Activated CD4-positive, alpha-beta T cell treated with anti-CD3 and anti-CD28 coated beads, Interleukin-2, Interleukin-4, amounts not matched to agents 100 ng/mL and 50 ng/mL, durations not matched to agents 16 hours and 8 hours (primary cell): ENCODE measurements around the gene TNFRSF9.
"Not testable (repeated sequence)": the region's sequence is repeated elsewhere in the genome, so short reads cannot be mapped to it uniquely, and the experiment has no call there.

ENCODE experiments used
- DNase-seq: peaks from one replicate; pipeline ENCODE4 v3.0.0-alpha.2; 2020; ENCODE audit warnings: low spot score

Gene TNFRSF9

GRCh38 chr1:7919880-7920279 is 20.8 kb downstream of the TNFRSF9 start:
- no peak for DNase-seq

- not testable (repeated sequence) for DNase-seq
These were observed 22.7 kb downstream of the TNFRSF9 start for GRCh38 chr1:7917971-7918370.

- no peak for DNase-seq
These were observed 24.2 kb downstream of the TNFRSF9 start for GRCh38 chr1:7916501-7916830.

- DNase-seq = peak; percentile 17
These were observed 24.7 kb downstream of the TNFRSF9 start for GRCh38 chr1:7915826-7916500.

- DNase-seq = no peak
These were observed 27.7 kb downstream of the TNFRSF9 start for GRCh38 chr1:7912743-7913557.

GRCh38 chr1:7912145-7912544 is 28.5 kb downstream of the TNFRSF9 start:
- DNase-seq = no peak

GRCh38 chr1:7905262-7905661 is 35.4 kb downstream of the TNFRSF9 start:
- DNase-seq = no peak

GRCh38 chr1:7902478-7903085 is 38.1 kb downstream of the TNFRSF9 start:
- peak; percentile 72 for DNase-seq

GRCh38 chr1:7899741-7900140 is 40.9 kb downstream of the TNFRSF9 start:
- no peak for DNase-seq

GRCh38 chr1:7898962-7899361 is 41.7 kb downstream of the TNFRSF9 start:
- no peak for DNase-seq

GRCh38 chr1:7896994-7897393 is 43.6 kb downstream of the TNFRSF9 start:
- DNase-seq = no peak

GRCh38 chr1:7893529-7894180 is 47.0 kb downstream of the TNFRSF9 start:
- no peak for DNase-seq

- DNase-seq = no peak
These were observed 48.8 kb downstream of the TNFRSF9 start for GRCh38 chr1:7891804-7892203.

- DNase-seq = no peak
These were observed 49.8 kb downstream of the TNFRSF9 start for GRCh38 chr1:7890853-7891252.

- no peak for DNase-seq
These were observed 52.2 kb downstream of the TNFRSF9 start for GRCh38 chr1:7888248-7889081.

GRCh38 chr1:7886405-7886745 is 54.3 kb downstream of the TNFRSF9 start:
- DNase-seq = no peak

- DNase-seq = peak; percentile 8
These were observed 54.9 kb downstream of the TNFRSF9 start for GRCh38 chr1:7885513-7886404.

GRCh38 chr1:7884757-7885156 is 55.9 kb downstream of the TNFRSF9 start:
- DNase-seq = no peak

GRCh38 chr1:7879228-7879627 is 61.4 kb downstream of the TNFRSF9 start:
- DNase-seq = no peak

GRCh38 chr1:7878027-7878426 is 62.6 kb downstream of the TNFRSF9 start:
- no peak for DNase-seq
